Right lobe of liver (tissue), 4 donors: Measurements from ENCODE around the gene NOL11.

Source experiments
- POLR2A ChIP-seq: fragments of 450-650 bp; IDR thresholded peaks from one replicate; pipeline ENCODE4 v1.6.1; 2017; ENCODE audit warnings: antibody characterized with exemption, mild to moderate bottlenecking
- TF ChIP-seq, protein P1 (sequence below), 4 donors: fragments of 200-600 bp in 3 of 4; fragments of 450-650 bp in 1 of 4; IDR thresholded peaks; one replicate each; pipeline versions ENCODE4 v1.5.1 to v1.8.0; 2016 to 2022; ENCODE audit warnings: antibody characterized with exemption in 4 of 4, mild to moderate bottlenecking in 2 of 4
- donor health status: DM: no; HTN: no; CAD: no.
- donor health status: DM: no; HTN: no; CAD: no.
- donor health status: DM: no; HTN: yes; CAD: no.

DNA sequence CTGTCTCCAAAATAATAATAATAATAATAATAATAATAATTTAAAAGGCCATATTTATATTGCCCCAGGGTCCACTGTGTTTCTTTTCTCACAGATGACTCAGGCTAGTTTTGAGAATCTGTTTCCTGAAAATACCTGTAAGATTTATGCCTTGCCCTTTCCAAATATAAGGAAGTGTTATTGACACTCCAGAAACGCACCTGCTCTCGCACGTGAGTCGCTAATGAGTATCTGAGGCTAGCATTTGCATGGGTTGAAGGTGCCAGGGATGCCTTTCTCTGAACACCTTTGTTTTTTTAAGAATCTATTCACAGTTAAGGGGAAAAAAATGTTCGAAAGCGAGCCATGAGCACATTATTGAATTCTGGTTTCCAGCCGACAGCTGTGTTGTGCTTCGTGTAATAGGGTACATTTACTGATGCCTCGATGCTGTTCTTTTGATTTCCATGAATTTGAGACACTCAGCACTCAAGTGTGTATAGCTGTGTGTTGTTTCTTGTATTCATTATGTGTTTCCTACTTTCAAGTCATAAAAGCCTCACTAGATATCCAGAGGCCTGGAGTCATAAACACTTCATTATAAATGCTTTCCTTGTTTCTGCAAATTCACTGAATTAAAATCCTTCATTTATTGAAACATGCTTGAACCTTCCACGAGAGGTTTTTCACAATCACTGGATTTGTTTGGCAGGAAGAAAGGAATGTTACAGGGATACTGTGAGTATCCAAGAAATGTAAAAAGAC, 45.0 kb upstream of the NOL11 start:
- TF ChIP-seq, protein P1, sequence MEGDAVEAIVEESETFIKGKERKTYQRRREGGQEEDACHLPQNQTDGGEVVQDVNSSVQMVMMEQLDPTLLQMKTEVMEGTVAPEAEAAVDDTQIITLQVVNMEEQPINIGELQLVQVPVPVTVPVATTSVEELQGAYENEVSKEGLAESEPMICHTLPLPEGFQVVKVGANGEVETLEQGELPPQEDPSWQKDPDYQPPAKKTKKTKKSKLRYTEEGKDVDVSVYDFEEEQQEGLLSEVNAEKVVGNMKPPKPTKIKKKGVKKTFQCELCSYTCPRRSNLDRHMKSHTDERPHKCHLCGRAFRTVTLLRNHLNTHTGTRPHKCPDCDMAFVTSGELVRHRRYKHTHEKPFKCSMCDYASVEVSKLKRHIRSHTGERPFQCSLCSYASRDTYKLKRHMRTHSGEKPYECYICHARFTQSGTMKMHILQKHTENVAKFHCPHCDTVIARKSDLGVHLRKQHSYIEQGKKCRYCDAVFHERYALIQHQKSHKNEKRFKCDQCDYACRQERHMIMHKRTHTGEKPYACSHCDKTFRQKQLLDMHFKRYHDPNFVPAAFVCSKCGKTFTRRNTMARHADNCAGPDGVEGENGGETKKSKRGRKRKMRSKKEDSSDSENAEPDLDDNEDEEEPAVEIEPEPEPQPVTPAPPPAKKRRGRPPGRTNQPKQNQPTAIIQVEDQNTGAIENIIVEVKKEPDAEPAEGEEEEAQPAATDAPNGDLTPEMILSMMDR (IDR thresholded peaks at IDR 0.05): no peak
- TF ChIP-seq POLR2A: no peak
